HG03460 (cell line): Measurements from ENCODE around the gene CA5A.
"Not testable (repeated sequence)": the region's sequence is repeated elsewhere in the genome, so short reads cannot be mapped to it uniquely, and the experiment has no call there.

Source experiments
- ATAC-seq: cut with Tn5 transposase; IDR thresholded peaks from one replicate; pipeline ENCODE4 v1.9.1; 2021; ENCODE audit not compliant: unreplicated experiment

CA5A gene

DNA sequence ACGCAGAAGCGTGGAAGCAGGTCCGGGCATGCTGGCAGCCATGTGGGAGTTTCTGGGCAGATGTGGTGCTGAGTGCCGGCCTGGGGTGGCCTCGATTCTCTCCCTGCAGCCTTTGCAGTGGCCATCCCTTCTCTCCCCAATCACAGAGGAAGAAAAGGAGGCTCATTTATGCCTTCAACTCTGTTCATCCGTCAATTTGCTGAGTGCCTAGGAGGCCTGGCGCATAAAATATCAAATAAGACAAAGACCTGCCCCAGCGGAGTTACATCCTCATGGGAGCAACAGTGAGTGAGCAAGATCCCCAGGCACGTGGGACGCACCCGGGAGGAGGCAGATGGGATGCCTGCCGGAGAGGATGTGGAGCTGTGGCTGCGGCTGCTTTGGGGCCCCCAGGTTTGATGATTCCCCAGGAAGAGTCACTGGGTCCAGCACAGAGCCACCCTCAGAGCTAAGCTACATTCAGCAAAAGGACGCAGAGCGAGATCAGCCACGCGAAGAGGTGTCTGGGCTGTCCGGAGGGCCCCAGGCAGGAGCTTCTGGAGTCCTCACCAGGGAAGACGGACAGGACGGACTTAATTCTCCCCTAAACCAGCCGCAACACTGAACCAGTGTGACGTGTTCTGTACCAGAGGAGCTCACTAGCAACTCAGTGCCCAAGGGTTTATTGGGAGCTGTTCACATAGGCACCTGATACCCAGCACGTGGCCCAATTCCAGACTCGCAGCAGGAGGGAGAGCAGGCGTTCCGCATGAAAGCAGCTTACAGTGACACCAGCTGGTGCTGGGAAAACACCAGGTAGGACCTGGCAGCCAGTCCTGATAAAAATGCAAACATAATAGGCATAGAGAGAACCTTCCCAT is 11.3 kb downstream of the CA5A start:
- ATAC-seq: no peak

DNA sequence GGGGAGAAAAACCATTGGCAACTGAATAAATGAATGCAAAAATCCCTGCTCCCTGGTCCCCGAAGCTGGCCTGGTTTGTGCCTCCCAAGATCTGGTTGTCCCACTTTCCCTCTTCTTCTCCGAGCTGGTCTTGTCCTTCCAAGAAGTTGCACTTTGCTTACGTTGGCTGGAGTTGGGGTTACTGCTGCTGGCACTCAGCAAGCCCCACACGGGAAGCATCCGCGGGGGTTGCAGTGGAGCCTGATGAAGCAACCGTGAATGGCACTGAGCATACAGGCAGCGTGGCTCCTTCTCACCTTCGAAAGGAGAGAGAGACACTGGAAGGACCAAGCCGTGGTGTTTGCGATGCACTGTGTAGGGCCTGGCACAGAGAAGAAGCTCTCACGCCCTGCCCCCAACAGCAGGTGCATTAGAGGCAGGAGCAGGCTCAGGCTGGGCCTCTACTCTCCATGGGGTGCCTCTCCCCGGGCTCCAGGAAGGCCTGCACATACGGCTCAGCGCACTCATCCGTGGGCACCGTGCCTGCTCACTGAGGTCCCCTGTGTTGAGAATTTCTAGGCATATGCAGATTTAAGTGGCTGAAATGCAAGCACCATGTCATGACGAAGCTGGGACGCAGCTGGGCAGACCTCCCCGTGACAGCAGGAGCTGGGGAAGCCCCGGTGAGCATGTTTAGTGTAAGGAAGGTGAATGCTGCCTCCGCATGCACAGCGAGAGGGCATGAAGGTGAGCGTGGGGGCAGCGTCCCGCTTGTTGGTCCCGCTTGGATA is 12.1 kb downstream of the CA5A start:
- peak; percentile 65 for ATAC-seq

DNA sequence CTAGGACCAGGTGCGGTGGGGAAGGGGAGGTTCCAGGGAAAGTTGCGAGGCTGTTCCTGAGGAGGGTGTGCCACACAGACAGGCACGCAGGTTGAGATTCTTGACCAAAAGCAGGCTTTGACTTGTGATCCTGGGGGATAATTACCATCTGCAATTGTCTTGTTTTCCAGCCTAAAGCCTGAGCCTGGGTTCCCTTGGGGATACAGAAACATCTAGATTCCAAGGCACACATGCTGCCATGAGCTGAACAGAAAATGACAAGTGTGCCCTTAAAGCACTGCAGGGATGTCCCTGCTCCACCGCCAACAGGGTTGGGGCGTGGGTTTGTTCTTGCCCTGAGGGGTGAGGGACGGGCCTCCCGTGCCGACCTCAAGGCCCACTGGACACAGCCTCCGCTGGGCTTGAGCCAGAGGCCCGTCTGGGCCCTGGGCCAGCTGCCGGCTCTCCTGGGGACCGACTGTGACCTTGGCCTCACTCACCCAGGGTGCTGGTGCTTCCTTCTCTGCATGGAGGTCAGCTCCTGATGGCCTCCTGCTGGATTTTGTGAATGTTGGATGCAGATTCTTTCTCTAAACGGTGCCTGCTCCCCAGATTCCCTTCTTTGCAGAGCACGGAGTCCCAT is 14.0 kb downstream of the CA5A start:
- ATAC-seq: no peak

DNA sequence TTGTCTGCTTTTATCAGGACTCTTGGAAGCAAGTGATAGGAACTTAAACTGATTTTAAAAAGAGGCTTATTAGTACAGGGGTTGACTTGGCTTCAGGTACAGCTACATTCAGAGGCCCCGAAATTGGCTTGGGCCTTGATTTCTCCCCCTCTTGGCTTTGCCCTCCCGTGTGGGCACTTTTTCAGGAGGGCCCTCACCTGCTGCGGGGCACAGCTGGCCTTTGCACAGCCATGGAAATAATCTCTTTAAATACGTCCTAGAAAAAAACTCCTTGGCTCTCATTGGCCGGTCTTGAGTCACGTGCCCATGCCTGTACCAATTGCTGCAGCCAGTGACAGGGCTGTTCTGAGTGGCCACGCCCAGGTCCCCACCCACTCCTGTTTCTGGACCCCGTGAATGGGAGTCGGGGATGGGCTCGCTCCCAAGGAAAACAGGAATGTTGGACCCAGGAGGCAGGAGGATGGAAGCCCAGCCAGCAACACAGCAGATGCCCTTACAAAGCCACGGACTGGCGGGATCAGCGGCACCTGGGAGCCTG is 15.0 kb downstream of the CA5A start:
- no peak for ATAC-seq

DNA sequence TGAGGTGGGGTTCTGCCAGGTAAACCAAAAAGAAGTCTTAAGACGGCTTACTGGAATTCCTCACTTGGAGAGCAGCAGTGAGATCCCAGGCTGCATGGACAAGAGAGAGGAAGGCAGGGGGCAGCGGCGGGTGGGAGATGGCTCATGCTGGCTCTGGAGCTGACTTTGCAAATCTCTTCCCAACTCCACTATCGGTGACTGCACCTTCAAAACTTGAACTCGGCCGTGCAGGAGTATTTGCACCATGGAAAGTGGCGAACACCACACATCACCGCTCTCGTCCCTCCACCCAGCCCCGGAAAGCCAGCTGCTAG is 16.7 kb downstream of the CA5A start:
- no peak for ATAC-seq

DNA sequence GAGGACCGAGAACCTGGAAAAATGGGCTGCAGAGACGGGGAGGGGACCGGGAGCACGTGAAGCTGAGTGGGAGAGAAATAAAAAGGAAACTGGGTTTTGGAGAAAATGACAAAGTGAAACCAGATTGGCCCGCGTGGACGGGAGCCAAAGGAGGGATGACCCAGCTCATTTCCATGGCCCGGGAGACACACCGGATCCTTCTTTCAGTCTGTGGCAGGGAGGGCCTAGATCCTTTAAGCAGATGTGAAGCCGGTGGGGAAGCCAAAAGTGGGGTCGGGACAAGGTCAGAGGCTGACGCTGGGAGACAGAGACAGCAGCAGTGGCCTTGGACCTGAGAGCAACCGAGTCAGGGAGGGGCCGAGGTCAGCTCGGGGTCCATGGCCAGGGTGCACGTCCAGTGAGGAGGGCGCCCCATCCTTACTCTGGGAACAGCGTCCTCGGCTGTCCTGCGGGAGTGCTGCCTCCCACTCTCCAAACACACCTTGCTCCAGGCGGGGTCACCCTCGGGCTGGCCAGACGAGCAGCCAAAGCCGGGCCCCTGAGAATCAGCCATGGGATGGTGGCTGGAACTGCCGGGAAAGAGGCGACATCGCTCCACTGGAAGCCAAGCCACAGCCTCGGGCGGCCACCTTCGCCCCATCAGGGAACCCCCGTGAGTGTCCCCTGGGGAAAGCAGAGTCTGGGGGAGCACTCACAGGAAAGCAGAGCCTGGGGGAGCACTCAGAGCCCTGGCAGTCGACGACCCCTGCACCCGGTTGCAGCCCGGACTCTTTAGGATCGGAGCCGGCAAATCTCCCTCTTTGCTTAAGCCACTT is 17.3 kb downstream of the CA5A start:
- no peak for ATAC-seq

DNA sequence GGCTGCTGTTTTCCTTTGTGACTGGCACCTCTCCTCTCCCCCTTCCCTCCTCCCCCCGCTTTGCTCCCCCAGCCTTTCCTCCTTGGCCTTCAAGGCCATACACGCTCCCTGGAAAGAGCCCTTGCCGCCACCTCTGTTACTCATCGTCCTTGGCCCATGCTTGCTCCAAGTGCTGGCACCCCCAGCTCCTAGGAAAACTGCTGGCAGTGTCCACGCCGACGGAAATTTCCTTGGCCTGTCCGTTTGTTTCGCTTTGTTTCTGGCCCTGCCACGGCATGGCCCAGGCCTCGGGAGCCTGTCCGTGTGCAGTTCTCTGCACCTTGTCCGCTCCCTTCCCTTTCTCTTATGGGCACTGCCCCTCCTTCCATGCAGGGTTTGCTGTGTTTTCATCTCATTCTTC is 18.0 kb downstream of the CA5A start:
- ATAC-seq: no peak

DNA sequence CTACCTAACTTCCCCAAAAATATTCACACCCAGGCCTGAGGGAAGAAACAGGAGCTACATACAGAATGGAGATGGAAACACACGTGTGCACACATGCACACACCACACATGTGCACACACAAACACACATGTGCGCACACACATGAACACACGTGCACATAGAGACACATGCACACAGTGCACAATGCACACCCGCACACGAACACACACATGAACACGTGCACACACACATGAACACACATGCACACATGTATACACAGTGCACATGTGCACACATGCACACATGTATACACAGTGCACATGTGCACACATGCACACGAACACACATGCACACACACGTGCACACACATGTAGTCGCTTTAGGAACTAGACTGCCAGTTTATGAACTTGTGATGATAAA is 18.8 kb downstream of the CA5A start:
- no peak for ATAC-seq

DNA sequence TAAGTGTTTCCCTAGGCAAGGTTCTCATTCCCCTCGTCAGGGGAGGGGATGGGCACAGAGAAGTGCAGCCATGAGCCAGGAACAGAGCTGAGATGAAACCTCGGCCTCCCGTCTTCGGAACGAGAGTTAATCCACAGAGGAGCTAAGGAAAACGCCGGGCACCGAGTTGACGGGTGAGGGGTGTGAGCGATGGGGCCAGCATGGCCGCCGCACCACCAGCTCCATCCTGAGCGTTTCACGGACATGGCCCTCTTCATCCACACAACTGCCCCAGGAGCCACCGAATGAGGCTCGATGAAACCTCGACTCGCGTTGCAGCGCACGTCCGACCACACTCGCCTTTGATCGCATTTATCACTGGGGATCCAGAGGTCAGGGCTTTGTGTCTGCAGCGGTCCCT is 21.5 kb downstream of the CA5A start:
- no peak for ATAC-seq

DNA sequence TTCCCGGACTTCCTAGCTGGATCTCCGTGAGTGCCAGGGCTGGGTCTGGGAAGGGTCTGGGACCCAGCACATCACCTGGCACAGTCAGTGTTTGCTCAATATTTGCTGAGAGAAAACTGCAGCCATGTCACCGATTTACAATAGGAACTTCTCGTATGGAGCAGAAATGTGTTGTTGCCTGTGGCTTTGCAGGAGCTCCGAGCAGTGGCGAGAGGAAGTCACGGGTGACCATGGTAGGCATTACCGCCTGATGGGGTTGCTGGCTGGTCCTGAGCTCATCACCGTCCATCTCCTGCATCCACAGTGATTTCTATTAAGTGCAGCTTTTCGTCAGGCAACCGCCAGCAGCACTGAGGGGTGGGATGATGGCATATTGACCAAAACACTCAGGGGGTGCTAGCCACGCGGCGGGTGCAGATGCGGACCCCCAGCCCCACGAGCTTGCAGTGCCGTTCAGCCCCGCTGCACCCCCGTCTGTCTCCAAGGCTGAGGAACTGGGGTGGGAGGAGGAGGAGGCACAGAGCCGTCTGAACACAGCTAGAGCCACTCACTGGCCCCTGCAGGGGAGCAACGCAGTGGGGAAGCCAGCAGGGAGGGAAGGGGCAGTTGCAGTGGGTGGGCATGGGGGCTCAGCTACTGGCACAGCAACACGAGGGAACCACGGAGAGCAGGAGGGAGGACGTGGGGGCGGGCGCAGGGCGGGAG is 22.2 kb downstream of the CA5A start:
- not testable (repeated sequence) for ATAC-seq

DNA sequence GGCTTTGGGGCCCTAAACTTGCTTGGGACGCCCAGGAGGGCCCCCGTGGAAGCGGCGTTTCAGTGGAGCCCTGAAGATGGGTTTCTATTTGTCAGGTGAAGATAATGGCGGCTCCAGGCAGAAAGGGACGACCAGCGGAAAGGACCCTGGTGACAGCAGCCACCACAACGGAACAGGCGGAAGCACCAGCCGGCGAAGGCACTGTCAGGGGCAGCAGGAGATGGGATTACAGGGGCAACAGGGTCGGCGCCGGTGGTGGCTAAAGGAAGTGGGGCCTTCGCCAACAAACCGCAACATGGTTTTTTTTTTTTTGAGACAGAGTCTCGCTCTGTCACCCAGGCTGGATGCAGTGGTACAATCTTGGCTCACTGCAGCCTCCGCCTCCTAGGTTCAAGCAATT is 23.6 kb downstream of the CA5A start:
- ATAC-seq: not testable (repeated sequence)

DNA sequence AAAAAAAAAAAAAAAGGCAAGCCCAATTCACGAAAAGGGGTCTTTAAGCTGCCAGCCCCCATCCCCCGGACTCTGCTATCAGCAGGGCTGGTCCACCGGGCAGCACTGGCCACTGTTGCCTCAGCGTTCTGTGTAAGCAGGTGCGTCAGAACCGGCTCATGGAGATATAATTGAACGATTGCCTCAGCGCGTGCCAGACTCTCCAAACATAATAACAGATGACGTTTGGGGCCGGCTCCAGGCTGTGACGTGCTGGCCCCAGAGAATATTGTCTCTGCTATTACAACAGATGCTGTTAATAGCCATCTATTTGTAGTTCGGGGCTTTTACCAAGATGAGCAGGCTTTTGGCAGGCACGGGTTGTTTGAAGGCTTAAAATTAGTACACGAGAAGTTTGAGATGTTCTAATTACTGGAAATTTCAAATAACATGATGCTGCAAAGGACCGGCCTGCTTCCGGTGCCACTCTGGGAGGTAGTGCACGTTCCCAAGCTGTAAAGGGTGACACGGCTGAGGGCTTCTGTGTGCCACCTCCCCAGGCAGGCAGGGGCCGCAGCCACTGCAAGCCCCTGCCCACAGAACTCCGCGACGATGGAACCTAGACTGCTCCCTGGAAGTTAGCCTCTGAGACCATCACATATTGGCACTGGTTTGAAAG is 25.1 kb downstream of the CA5A start:
- not testable (repeated sequence) for ATAC-seq

DNA sequence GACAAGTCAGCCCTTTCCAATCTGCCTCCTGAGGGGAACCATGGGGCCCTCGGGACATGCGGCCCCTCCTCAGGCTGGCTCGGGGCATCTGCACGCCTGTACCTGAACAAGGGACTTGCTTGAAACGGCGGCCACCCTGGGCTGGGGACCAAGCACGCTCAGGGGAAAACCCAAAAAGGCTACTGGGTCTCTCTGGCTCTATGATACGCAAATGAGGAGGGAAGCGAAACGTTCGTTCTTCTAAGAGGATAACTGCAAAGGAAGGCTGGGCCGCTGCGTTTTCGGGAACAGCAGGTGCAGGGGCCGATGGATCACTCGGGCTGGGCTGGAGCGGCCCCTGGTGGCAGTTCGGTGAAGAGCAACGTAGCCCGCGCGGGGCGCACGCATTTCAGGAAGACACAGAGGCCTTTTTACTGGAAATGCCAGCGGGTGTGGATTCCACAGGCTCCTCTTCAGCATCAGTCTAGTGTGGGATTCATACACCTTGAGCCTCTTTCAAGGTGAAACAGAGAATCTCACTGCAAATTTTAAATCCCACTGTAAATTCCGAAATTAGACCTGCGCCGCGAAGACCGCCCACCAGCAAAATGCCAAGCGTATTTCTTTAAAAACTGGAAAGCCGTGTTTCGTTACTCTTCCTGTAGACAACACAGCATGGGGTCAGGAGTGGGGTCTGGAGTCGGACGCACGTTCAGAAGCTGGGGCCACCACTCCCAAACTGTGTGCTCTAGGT is 27.0 kb downstream of the CA5A start:
- ATAC-seq: not testable (repeated sequence)

DNA sequence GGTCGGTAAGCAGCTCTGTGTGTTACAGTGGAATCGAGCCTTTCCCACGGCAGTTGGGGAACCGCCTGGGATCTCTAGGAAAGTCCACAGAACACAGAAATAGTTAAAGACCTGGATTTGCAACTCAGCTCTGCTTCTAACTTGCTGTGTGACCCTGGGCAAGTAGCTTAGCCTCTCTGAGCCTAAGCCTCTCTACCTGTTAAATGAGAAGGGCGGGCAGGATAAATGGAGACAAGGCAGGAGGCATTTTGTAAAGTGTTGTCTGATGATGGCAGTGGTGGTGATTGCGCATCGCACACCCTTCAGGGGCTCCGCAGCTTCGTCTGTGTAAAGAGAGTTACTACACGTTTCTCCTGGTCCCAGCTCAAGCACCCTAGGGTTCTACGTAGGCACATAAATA is 28.2 kb downstream of the CA5A start:
- not testable (repeated sequence) for ATAC-seq

DNA sequence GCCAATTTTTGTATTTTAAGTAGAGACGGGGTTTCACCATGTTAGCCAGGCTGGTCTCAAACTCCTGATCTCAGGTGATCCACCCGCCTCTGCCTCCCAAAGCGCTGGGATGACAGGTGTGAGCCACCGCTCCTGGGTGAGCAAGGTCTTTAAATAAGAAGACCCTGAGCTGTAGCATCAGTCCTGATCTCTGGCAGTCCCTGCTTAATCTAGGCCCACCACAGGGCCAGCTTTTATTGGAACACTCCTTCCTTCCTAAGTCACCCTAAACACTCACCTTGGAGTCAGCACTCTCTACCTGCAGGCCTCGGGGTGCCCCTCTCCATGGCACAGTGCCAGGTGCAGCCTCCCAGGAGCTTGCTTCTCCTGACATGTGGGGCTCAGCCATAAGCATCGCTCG is 30.8 kb downstream of the CA5A start:
- ATAC-seq: not testable (repeated sequence)

DNA sequence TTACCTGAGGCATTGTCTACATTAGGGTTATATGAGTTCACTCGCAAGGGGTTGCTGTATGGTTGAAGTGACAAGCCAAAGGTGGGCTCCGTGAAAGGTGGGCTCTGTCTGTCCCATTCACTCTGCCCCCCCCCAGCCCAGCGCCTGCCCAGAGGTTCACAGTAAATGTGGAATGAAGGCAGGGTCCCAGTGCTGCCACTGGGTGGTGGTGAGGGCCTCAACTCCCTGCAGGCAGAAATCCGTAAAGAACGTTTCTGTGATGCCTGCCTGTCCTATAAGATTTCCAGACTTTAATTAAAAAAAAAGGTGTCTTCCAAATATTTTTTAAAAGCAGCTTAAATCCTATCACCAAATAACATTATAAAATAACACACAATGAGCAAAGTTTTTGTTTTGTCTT is 31.4 kb downstream of the CA5A start:
- not testable (repeated sequence) for ATAC-seq

DNA sequence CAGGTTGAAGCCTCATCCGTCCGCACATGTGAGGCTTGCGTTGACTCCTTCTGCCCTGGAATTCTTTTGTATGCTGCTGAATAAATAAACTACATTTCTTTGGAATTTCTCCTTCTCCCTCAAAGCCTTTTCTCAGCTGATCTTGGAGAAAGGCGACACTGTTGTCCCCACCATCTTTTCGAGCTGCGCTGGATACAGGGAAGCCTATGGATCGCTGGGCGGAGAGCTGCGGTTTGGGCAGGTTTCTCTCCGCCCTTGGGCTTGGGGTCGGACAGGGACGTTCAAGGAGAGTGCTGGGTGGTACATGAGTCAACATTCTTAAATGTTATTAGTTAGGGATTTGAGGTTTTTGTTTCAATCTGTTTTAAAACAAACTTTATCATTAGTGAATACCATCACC is 35.8 kb downstream of the CA5A start:
- ATAC-seq: not testable (repeated sequence)

DNA sequence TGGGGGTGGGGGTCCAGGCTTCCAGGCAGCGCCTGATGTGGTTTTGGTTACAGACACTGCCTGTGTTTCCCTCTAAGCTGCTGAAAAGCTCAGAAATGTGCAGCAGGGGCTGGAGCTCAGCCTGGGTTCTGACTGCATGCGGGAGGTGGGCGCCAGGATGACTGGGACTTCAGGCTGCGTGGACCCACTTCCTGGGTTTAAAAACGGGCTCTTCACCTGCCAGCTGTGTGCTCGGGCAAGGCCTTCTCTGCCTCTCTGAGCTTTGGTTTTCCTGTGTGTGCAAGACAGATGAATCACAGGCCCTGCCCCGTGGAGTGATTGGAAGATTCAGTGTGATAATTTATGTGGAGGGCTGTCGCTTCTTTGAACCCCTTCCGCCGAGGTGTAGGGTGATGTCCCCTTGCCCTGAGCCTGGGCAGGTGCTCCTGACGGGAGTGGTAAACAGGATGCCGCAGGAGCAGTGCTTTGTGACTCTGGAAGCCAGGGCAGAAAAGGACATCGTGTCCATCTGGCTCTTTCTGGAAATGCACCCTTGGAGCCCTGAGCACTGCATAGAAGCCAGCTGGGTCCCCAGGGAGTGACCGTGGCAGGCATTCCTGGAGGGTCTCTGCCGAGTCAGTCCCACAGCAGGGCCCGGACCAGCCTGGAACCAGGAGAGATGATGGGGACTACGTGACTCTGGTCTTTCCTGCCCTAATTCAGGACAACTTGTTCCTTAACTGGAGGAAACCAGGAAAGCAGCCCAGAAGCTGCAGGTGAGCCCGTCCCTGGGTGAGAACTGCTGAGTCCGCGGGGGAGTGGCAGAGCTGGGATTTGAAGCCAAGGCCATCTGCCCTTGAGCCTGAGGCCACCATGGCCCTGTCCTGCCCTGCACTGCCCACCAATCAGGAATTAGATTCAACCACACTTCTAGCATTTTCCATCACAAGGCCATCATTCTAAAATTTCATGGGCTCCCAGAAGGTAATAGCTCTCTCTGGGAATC is 38.5 kb downstream of the CA5A start:
- no peak for ATAC-seq
